ENCODE results near the gene CBL. TPM values are rescaled to one million over a fixed set of nuclear protein-coding genes. Genes with fewer than 3 reads are reported as not detected.

Gene CBL
- total RNA-seq, 1 experiment from 2014 or later, result 45.6 TPM

DNA sequence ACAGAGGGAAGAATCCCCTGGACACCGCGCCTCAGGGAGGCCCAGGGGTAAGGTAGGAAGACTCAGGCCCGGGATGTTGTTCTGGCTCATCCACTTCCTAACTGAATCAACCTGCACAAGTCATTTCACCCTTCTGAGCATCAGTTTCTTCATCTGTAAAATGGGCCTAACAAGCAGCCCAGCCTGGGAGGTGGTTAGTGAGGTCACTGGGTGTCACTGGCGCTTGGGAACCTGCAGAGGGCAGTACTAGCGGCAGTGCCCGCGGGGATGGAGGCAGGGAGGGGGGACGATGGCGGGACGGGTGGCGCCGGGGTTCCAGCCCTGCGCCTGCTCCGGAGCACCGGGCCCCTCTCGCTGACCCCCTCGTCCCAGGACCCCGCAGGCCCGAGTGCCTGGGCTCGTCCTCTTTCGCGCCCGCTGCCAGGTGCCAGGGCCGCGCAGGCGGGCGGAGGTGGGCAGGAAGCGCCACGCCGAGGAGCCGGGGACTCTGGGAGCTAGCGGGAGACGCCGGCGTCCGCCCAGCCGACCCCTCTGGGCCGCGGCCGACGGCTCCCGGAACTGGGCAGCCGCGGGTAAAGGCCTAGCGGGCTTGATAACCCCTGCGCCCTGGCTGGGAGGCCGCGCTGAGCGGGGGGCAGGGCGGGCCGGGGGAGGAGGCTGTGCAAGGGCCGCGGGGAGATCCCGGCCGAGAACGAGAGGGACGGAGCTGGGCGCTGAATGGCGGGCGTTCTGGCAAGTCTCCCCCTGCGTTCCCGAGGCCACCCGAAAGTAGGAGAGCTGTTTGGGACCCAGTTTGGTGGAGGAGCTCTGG lies 37.5 kb upstream of the CBL start, which contains the start of gene NLRX1 (continued):
- TF ChIP-seq ELF4 (CRISPR knock-in tag; IDR thresholded peaks at IDR 0.05; ENCODE audit: low read depth) (no peak), CREM (CRISPR knock-in tag; IDR thresholded peaks at IDR 0.05) (peak; percentile 33), CDX4 (CRISPR knock-in tag; IDR thresholded peaks at IDR 0.05; ENCODE audit: borderline replicate concordance) (no peak), ARID4B (CRISPR knock-in tag; IDR thresholded peaks at IDR 0.05; ENCODE audit: borderline replicate concordance) (0 out of 2 replicates have a peak, but pooled peaks have one; percentile 32), NR2C2 (CRISPR knock-in tag; IDR thresholded peaks at IDR 0.05) (no peak), HMGXB4 (CRISPR knock-in tag; IDR thresholded peaks at IDR 0.05) (peak; percentile 99), MXD4 (CRISPR knock-in tag; IDR thresholded peaks at IDR 0.05; ENCODE audit: borderline replicate concordance) (no peak), CREB1 (CRISPR knock-in tag; IDR thresholded peaks at IDR 0.05) (0 out of 2 replicates have a peak, but pooled peaks have one; percentile 43), ZNF138 (CRISPR knock-in tag; conservative IDR thresholded peaks at IDR 0.05) (0 out of 2 replicates have a peak, but pooled peaks have one; percentile 57), GABPB1 (CRISPR knock-in tag; IDR thresholded peaks at IDR 0.05) (0 out of 2 replicates have a peak, but pooled peaks have one; percentile 12), CBFB (CRISPR knock-in tag; IDR thresholded peaks at IDR 0.05; ENCODE audit: low read depth) (no peak), TCF7 (CRISPR knock-in tag; IDR thresholded peaks at IDR 0.05; ENCODE audit: low read depth) (no peak), GRHL2 (CRISPR knock-in tag; IDR thresholded peaks at IDR 0.05; ENCODE audit: insufficient replicate concordance, severe bottlenecking) (no peak), ZNF512 (CRISPR knock-in tag; IDR thresholded peaks at IDR 0.05; ENCODE audit: borderline replicate concordance) (no peak)
- TF ChIP-seq, protein P1, sequence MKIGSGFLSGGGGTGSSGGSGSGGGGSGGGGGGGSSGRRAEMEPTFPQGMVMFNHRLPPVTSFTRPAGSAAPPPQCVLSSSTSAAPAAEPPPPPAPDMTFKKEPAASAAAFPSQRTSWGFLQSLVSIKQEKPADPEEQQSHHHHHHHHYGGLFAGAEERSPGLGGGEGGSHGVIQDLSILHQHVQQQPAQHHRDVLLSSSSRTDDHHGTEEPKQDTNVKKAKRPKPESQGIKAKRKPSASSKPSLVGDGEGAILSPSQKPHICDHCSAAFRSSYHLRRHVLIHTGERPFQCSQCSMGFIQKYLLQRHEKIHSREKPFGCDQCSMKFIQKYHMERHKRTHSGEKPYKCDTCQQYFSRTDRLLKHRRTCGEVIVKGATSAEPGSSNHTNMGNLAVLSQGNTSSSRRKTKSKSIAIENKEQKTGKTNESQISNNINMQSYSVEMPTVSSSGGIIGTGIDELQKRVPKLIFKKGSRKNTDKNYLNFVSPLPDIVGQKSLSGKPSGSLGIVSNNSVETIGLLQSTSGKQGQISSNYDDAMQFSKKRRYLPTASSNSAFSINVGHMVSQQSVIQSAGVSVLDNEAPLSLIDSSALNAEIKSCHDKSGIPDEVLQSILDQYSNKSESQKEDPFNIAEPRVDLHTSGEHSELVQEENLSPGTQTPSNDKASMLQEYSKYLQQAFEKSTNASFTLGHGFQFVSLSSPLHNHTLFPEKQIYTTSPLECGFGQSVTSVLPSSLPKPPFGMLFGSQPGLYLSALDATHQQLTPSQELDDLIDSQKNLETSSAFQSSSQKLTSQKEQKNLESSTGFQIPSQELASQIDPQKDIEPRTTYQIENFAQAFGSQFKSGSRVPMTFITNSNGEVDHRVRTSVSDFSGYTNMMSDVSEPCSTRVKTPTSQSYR (CRISPR knock-in tag; IDR thresholded peaks at IDR 0.05), result no peak; the same call in 1 of the 2 replicates
- TF ChIP-seq, protein P2, sequence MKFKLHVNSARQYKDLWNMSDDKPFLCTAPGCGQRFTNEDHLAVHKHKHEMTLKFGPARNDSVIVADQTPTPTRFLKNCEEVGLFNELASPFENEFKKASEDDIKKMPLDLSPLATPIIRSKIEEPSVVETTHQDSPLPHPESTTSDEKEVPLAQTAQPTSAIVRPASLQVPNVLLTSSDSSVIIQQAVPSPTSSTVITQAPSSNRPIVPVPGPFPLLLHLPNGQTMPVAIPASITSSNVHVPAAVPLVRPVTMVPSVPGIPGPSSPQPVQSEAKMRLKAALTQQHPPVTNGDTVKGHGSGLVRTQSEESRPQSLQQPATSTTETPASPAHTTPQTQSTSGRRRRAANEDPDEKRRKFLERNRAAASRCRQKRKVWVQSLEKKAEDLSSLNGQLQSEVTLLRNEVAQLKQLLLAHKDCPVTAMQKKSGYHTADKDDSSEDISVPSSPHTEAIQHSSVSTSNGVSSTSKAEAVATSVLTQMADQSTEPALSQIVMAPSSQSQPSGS (CRISPR knock-in tag; IDR thresholded peaks at IDR 0.05; ENCODE audit: borderline replicate concordance, low read depth), result peak; percentile 30; the same call in 1 of the 2 replicates
- TF ChIP-seq, protein P3, sequence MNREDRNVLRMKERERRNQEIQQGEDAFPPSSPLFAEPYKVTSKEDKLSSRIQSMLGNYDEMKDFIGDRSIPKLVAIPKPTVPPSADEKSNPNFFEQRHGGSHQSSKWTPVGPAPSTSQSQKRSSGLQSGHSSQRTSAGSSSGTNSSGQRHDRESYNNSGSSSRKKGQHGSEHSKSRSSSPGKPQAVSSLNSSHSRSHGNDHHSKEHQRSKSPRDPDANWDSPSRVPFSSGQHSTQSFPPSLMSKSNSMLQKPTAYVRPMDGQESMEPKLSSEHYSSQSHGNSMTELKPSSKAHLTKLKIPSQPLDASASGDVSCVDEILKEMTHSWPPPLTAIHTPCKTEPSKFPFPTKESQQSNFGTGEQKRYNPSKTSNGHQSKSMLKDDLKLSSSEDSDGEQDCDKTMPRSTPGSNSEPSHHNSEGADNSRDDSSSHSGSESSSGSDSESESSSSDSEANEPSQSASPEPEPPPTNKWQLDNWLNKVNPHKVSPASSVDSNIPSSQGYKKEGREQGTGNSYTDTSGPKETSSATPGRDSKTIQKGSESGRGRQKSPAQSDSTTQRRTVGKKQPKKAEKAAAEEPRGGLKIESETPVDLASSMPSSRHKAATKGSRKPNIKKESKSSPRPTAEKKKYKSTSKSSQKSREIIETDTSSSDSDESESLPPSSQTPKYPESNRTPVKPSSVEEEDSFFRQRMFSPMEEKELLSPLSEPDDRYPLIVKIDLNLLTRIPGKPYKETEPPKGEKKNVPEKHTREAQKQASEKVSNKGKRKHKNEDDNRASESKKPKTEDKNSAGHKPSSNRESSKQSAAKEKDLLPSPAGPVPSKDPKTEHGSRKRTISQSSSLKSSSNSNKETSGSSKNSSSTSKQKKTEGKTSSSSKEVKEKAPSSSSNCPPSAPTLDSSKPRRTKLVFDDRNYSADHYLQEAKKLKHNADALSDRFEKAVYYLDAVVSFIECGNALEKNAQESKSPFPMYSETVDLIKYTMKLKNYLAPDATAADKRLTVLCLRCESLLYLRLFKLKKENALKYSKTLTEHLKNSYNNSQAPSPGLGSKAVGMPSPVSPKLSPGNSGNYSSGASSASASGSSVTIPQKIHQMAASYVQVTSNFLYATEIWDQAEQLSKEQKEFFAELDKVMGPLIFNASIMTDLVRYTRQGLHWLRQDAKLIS (CRISPR knock-in tag; IDR thresholded peaks at IDR 0.05; ENCODE audit: borderline replicate concordance), result peak; percentile 90; the same call in 1 of the 2 replicates
